GM18907 (cell line): ENCODE data around the gene SUPT3H.

ENCODE experiments used
- ATAC-seq: cut with Tn5 transposase; IDR thresholded peaks from one replicate; pipeline ENCODE4 v1.9.1; 2021; ENCODE audit warnings: mild to moderate bottlenecking, moderate library complexity; ENCODE audit not compliant: unreplicated experiment

SUPT3H gene

GRCh38 chr6:45394586-45395095 is 16.9 kb upstream of the SUPT3H start:
- no peak for ATAC-seq

DNA sequence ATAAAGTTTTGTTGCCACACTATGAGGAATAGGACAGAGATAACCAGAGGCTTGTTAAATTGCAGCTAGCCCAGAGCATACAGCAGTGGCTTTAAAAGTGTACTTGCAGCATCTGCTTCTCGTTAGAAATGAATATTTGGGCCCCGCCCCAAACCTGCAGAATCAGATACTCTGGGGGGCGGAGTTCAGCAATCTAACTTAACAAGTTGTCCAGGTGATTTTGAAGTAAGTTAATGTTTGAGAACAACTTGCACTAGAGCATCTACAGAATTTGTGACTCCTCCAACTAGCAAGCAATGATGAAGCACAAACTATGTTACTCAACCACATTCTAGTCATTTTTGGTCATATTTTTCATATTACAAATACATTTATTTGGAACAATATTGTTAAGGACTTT is 10.6 kb upstream of the SUPT3H start:
- no peak for ATAC-seq

GRCh38 chr6:45387236-45387635 is 9.5 kb upstream of the SUPT3H start:
- ATAC-seq, result no peak

DNA sequence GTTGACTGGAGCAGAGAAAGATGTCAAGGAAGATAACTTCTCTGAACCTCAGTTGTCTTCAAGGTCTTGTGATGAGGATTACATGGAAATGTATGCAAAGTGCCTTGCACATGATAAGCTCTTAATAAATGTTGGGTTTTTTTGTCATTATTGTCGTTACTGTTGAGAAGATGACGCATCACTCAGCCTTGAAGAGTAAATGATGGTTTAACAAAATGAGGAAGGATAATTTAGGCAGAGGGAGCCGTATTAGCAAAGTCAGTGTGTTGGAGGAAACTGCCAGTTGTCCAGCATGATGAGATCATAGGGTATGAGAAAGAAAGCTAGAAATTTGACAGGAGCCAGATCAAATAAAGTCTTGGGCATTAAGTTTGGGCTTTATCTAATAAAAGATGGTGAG is 8.8 kb upstream of the SUPT3H start:
- ATAC-seq, result no peak

GRCh38 chr6:45382391-45382790 is 4.7 kb upstream of the SUPT3H start:
- ATAC-seq, result no peak

- ATAC-seq, result peak; percentile 28
These were observed 696 bp upstream of the SUPT3H start for GRCh38 chr6:45378334-45378926.

DNA sequence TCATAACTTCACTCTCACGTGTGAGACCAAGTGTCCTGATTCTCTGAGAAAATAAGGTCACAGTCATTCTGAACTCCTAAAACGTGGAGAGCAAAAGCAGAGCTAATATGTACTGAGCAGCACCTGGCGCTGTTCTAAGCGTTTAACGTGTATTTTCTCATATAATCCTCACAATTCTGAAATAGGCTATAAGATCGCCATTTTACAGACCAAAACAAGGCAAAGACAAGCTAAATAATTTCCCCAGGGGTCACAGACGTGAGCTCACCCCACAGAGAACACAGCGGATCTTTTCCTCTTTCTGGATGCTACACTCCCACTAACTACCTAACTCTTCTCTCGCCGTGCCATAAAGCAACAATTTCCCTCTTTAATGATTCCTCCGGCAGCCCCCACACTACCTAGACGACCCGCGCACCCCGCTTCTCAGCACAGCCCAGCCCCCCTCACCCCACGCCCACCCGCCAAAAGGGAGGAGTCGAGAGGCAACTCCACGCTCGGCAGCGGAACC is 636 bp downstream of the SUPT3H start:
- ATAC-seq, result peak; percentile 18

DNA sequence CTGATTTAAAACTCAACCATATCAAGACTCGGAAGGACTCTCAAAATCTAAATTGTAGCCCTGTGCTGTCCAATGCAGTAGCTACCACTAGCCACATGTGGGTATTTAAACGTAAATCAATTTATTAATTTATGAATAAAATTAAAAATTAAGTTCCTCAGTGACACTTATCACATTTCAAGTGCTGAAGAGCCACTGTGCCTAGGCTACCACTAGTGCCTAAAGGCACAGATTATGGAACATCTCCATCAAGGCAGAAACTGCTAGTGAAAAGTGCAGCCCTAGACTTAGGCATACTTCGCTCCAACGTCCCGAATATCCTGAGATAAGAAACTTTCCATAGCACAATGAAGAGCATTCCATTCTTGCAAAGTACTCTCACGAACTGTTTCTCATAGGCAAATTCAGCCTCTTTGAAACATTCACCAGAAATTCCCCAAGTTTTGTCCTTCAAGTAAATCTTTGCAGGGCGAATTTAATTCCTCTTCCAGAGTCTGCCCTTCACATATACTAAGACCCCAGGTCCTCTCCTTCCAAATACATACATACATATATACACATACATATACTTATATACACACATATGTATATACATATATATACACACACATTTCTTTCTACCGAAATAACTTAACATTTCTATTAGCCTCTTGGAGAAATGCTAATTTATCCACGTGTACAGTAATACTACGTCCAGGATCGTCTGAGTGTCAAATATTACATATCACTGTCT is 1.3 kb downstream of the SUPT3H start:
- no peak for ATAC-seq

DNA sequence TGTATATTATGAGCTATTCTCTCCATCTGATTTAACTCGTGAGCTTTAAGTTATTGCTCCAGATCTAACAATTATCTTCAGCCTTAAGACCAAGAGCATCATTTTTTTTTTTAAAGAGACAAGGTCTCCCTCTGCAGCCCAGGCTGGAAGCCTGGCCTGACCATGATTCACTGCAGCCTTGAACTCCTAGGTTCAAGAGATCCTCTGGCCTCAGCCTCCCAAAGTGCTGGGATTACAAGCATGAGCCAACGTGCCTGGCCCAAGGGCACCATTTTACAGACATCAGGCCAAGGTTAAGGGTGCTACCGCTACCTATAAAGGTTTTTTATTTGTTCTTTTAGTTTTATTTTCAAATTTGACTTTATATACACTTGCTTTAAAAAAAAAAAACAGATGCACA is 2.3 kb downstream of the SUPT3H start:
- no peak for ATAC-seq

- ATAC-seq, result no peak
These were observed 5.7 kb downstream of the SUPT3H start for GRCh38 chr6:45371924-45372573.

DNA sequence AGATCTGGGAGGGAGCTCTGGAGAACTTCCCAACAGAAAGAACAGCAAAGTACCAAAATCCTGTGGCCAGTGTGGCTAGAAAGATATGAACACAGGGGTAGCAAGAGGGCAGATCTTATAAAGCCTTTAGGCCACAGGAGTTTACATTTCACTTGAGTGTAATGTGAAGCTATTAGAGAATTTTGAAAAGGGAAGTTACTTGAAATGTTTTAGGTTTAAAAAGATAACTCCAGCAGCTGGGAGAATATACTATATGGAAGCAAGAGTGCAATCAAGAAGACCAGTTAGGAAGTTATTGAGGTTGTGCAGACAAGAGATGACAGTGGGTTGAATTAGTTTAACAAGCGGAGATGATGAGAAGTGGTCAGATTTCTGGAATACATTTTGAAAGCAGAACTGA is 7.9 kb downstream of the SUPT3H start:
- no peak for ATAC-seq

DNA sequence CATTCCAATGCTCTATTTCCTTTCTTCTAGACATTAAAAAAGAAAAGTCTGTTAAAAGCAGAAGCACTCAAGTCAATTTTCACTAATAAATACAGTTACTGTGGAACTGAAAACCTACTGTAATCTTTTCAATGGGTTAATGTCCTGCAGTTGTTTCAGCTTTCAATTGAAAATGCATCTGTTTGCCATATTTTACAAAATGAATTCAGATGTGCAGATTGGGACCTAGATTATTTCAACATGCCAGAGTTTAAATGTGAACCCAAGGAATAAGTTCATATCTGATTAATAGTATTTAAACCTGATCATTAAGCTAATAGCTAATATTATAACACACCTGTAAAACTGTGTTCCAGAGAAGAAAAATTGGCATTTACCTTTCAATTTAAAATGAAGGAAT is 9.7 kb downstream of the SUPT3H start:
- no peak for ATAC-seq

DNA sequence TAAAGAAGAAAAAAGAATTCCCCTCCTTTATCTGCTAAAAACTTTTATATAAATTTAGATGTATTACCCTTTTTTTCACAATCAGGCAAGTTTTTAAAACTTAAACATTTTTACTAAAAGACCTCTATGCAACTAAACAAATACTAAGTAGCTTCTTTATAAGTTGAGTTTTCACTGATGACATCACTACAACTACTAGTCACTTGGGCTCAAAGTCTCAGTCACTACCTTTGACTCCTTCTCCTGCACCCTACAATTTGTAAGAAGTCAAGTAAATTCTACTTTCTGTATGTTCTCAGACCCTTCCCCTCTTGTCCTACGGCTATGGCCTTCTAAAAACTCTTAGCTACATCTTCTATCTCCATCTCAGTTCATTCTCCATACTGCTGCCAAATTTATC is 11.2 kb downstream of the SUPT3H start:
- no peak for ATAC-seq

DNA sequence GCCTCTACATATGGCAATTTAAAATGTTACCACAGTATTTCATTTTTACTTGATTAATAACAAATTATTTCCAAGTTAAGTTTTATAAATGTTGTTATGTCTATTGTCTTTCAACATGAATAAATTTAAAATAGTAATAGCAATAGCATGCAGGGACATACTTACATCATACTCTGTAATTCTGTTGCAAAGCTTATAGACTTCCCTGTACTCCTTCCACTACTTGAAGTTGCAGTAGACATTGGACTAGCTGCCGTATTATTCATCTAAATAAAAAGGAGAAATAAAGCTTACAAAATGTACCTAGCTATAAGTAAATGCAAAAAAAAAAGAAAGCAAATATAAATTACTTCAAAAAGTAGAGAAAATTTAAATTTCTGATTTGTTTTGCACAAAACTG is 12.7 kb downstream of the SUPT3H start:
- ATAC-seq, result no peak

DNA sequence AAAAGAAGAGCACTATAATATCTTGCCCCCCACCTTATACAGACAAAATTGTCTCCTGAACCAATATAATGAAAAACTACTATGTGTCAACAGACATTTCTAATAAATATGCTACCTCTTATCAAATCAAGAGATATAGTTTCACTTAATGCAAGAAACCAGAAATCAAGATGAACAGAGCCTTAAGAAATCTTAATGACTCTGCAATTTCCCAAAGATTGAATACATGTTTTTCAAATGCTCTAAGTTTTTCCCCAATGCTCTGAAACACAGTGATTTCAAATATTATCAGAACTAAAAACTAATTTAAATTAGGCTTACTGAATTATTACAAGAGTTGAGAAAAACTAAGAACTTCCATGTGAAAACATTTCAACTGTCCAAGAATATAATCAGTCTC is 13.3 kb downstream of the SUPT3H start:
- ATAC-seq, result no peak

DNA sequence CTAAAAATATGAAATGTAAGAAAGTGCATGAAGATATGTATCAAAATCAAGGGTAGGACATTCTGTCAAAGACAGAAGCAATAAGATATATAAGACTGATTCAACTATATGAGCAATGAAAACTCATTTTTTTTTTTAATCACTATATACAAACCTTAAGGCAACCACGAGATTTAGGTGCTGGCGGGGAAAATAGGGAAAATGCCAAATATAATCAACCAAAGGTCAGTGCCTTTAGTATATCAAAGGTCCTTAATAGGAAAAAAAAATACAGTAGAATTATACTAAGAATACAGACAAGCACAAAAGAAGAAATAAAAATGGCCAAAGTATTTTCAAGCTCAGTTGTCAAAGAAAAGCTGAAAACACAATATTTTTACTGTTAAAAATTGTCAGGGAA is 24.1 kb downstream of the SUPT3H start:
- no peak for ATAC-seq

DNA sequence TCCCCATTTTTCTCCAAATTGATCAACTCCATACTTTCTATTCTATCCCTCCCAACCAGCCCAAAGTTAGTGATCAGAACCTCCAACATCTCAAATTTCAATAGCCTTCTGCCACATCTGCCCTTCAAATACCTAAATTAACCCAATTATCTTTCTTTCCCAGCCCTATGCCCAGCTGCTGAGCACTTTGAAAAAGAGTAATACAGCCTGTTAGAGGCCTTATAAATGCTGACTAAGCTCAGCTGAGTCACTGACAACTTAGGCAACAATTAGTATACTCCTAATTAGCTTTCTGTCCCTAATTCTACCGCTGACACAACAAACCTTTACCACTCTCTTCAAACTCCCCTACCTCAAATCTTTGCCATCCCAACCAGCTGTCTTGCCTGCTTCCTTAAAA is 26.1 kb downstream of the SUPT3H start:
- no peak for ATAC-seq

- ATAC-seq, result no peak
These were observed 26.7 kb downstream of the SUPT3H start for GRCh38 chr6:45351076-45351475.

DNA sequence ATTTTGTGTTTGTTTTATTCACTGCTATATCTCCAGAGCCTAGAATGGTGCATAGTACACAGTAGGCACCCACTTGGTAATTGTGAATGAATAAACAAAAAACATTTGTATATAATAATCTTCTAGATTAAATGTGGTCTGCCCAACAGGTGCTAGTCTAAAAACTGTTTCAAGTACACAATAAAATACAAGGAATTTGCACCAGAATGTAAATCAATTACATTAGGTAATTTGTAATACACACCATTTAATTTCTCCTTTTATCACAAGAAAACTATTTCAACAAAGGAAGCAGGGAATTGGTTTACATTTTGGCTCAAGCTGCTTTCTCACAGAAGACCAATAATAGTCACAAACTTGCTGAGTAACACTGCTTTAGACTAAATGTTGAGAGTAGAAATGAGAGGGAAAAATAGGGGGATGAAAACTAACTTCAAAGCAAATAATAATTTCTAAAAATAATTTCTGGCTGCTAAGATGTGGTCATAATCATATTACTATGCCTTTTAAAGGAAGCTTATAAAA is 27.5 kb downstream of the SUPT3H start:
- ATAC-seq, result no peak

- no peak for ATAC-seq
These were observed 32.8 kb downstream of the SUPT3H start for GRCh38 chr6:45344900-45345299.

DNA sequence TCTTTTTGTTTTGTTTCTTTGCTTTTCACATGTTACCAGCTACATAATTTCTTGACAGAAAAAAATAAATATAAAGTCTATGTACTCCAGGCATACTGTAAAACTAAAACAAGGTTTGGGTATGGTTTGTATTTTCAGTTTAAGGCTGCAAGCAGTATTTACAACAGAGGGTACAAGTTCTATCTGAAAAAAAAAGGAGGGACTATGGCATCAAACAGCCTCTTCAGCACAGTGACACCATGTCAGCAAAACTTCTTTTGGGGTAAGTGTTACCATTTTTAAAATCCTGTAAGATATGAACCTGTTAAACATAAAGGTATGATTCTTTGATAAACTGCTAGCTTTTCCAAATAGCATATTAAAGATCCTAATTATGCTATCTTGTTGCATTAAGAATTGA is 49.2 kb downstream of the SUPT3H start:
- no peak for ATAC-seq
